Measurements from ENCODE around the gene SLC13A2.
"Not testable (repeated sequence)": the region's sequence is repeated elsewhere in the genome, so short reads cannot be mapped to it uniquely, and the experiment has no call there.

SLC13A2 gene

DNA sequence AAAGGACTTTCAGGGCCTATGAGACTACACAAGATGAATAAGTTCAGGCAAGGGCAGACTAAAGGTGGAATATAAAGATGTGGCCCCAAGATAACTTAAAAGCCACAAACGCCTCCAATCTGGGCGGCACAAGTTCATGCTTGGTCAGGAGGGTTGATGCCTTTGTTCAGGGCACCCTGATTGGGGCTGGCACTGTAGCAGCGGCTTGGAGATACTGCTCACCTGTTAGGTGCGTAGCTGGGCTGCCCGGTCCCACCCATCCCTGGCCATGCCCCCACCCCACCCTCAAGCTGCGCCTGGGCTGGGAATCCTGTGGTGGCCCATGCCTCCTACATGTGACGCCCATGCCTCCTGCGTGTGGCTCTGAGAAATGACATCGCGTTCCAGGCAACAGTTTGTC, 12.5 kb upstream of the SLC13A2 start:
- H3K36me3 ChIP-seq (ENCODE audit: control insufficient read depth, insufficient read depth, low read length): no peaks in the 10 kb centered on the region
- TF ChIP-seq, protein P1, sequence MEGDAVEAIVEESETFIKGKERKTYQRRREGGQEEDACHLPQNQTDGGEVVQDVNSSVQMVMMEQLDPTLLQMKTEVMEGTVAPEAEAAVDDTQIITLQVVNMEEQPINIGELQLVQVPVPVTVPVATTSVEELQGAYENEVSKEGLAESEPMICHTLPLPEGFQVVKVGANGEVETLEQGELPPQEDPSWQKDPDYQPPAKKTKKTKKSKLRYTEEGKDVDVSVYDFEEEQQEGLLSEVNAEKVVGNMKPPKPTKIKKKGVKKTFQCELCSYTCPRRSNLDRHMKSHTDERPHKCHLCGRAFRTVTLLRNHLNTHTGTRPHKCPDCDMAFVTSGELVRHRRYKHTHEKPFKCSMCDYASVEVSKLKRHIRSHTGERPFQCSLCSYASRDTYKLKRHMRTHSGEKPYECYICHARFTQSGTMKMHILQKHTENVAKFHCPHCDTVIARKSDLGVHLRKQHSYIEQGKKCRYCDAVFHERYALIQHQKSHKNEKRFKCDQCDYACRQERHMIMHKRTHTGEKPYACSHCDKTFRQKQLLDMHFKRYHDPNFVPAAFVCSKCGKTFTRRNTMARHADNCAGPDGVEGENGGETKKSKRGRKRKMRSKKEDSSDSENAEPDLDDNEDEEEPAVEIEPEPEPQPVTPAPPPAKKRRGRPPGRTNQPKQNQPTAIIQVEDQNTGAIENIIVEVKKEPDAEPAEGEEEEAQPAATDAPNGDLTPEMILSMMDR (IDR thresholded peaks at IDR 0.05; ENCODE audit: insufficient read depth, low read length, poor library complexity, severe bottlenecking): no peak
- no peak overlapping the region for H3K4me3 ChIP-seq (replicated peaks; ENCODE audit: low read depth, low read length)
- DNase-seq (ENCODE audit: extremely low read depth, insufficient read length): no peak
- no peaks in the 10 kb centered on the region for H3K27me3 ChIP-seq (replicated peaks; ENCODE audit: control insufficient read depth, insufficient read depth, low read length)

DNA sequence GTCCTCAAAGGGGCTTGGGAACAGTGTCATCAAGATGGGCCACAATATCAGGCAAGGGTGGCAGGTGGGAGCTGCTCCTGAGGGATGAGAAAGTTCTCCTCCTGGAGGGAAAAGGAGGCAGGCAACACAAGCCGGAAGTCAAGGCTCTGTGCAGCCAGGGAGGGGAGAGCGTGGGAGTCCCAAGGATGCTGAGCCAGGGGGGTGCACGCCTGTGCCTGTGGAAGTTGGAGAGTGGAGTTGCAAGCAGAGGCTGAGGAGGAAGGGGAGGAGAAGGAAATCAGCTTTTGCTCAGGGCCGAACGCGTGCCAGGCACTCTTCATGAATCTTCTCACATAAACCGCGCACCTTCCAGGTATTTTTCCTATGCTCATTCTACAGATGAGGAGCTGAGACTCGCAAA, 7.4 kb upstream of the SLC13A2 start:
- no peaks in the 10 kb centered on the region for H3K27me3 ChIP-seq (replicated peaks; ENCODE audit: control insufficient read depth, insufficient read depth, low read length)
- no peak overlapping the region for H3K4me3 ChIP-seq (replicated peaks; ENCODE audit: low read depth, low read length)
- no peak for DNase-seq (ENCODE audit: extremely low read depth, insufficient read length)
- TF ChIP-seq, protein P1 (IDR thresholded peaks at IDR 0.05; ENCODE audit: insufficient read depth, low read length, poor library complexity, severe bottlenecking): no peak
- no peaks in the 10 kb centered on the region for H3K36me3 ChIP-seq (ENCODE audit: control insufficient read depth, insufficient read depth, low read length)

DNA sequence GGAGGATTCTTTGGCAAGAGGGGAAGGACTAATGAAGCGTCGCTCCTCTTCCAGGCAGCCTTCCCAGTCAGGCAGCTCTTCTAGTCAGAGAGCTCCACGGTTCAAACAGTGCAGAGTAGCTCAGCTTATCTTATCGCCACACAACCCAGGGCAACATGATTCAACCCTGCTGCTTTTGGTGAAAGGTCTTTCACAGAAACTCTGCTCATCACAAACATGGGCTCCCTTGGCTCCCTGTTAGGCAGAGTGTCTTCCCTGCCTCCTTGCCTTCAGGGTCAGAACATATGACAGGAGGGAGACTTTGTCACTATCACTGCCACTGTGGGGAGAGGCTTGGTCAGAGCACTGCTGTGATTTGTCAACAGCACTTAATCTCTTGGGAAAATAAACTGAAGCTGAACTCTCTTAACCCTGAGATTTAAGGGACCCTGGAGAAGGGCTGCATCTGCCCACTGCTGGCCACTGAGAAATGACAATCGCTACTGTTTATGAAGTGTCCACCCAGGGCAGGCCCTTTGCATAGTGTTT, 6.9 kb upstream of the SLC13A2 start:
- no peak for DNase-seq (ENCODE audit: extremely low read depth, insufficient read length)
- TF ChIP-seq, protein P1 (IDR thresholded peaks at IDR 0.05; ENCODE audit: insufficient read depth, low read length, poor library complexity, severe bottlenecking): no peak
- Histone ChIP-seq H3K27me3 (replicated peaks; ENCODE audit: control insufficient read depth, insufficient read depth, low read length) (no peaks in the 10 kb centered on the region), H3K4me3 (replicated peaks; ENCODE audit: low read depth, low read length) (no peak overlapping the region), H3K36me3 (ENCODE audit: control insufficient read depth, insufficient read depth, low read length) (no peaks in the 10 kb centered on the region)

DNA sequence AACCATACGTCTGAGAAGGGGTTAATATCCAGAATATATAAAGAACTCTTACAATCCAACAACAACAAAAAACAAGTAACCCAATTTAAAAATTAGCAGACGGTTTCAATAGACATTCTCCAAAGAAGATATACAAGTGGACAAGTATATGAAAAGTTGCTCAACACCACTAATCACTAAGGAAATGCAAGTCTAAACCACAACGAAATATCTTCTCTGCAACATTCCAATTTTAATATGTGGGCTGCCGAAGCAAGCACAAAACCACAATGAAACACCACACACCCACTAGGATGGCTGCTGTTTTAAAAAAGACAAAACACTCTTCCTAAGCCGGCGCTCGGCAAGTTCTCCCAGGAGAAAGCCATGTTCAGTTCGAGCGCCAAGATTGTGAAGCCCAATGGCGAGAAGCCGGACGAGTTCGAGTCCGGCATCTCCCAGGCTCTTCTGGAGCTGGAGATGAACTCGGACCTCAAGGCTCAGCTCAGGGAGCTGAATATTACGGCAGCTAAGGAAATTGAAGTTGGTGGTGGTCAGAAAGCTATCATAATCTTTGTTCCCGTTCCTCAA, 5.9 kb upstream of the SLC13A2 start:
- TF ChIP-seq, protein P1 (IDR thresholded peaks at IDR 0.05; ENCODE audit: insufficient read depth, low read length, poor library complexity, severe bottlenecking): no peak
- Histone ChIP-seq H3K4me3 (replicated peaks; ENCODE audit: low read depth, low read length) (no peak overlapping the region), H3K36me3 (ENCODE audit: control insufficient read depth, insufficient read depth, low read length) (no peaks in the 10 kb centered on the region), H3K27me3 (replicated peaks; ENCODE audit: control insufficient read depth, insufficient read depth, low read length) (no peaks in the 10 kb centered on the region)
- no peak for DNase-seq (ENCODE audit: extremely low read depth, insufficient read length)

DNA sequence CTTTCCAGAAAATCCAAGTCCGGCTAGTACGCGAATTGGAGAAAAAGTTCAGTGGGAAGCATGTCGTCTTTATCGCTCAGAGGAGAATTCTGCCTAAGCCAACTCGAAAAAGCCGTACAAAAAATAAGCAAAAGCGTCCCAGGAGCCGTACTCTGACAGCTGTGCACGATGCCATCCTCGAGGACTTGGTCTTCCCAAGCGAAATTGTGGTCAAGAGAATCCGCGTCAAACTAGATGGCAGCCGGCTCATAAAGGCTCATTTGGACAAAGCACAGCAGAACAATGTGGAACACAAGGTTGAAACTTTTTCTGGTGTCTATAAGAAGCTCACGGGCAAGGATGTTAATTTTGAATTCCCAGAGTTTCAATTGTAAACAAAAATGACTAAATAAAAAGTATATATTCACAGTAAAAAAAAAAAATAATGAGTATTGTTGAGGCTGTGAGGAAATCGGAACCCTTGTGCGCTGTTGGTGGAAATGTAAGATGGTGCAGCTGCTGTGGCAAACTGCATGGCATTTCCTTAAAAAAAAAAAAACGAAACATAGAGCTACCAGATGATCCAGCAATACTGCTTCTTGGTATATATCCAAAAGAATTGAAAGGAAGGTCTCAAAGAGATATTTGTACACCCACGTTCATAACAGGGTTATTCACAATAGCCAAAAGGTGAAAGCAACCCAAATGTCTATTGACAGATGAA, 5.3 kb upstream of the SLC13A2 start:
- DNase-seq (ENCODE audit: extremely low read depth, insufficient read length); H3K36me3 ChIP-seq (ENCODE audit: control insufficient read depth, insufficient read depth, low read length); H3K27me3 ChIP-seq (replicated peaks; ENCODE audit: control insufficient read depth, insufficient read depth, low read length); H3K4me3 ChIP-seq (replicated peaks; ENCODE audit: low read depth, low read length): not testable (repeated sequence)

DNA sequence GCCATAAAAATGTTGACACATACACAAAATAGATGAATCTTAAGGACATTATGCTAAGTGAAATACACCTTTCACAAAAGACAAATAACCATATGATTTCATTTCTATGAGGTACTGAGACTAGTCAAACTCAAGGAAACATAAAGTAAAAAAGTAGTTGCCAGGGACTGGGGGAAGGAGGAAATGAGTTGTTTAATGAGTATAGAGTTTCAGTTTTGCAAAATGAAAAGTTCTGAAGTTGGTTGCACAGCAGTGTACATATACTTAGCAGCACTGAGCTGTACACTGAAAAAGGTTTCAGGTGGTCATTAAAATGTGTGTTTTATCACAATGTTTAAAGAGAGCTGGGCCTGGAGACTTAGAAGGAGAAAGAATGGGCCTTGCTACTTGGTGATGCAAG, 4.7 kb upstream of the SLC13A2 start:
- no peak overlapping the region for H3K4me3 ChIP-seq (replicated peaks; ENCODE audit: low read depth, low read length)
- TF ChIP-seq, protein P1 (IDR thresholded peaks at IDR 0.05; ENCODE audit: insufficient read depth, low read length, poor library complexity, severe bottlenecking): no peak
- H3K27me3 ChIP-seq (replicated peaks; ENCODE audit: control insufficient read depth, insufficient read depth, low read length): no peaks in the 10 kb centered on the region
- no peak for DNase-seq (ENCODE audit: extremely low read depth, insufficient read length)
- no peaks in the 10 kb centered on the region for H3K36me3 ChIP-seq (ENCODE audit: control insufficient read depth, insufficient read depth, low read length)

Data from GM06990 (cell line).